HCT116 (cell line): Measurements from ENCODE around the gene CDH26. TPM values are rescaled to one million over a fixed set of nuclear protein-coding genes. Genes with fewer than 3 reads are reported as not detected.

Source experiments
- ATAC-seq: fragments of 200-7000 bp; cut with Tn5 transposase; 2 replicates; pipeline ENCODE4 v1.9.1; 2020; ENCODE audit warnings: mild to moderate bottlenecking, moderate library complexity
- BruUV-seq: library from RNA; stranded (reverse); fragments of 400-500 nt; replicated peaks from 2 replicates; lab custom pipeline; 2021; lab: Mats Ljungman, UMichigan
- CTCF ChIA-PET: fragments of 300-600 bp; sonication (Branson Sonifier 250); formaldehyde crosslinking; loops from one replicate; lab custom pipeline; 2021; ENCODE audit warnings: antibody characterized with exemption; lab: Charles Lee
- POLR2A ChIA-PET: fragments of 300-600, 350-600 bp; sonication (Branson Sonifier 250); formaldehyde crosslinking; loops from one replicate; lab custom pipeline; 2021; ENCODE audit warnings: antibody characterized with exemption; lab: Charles Lee
- RAD21 ChIA-PET, 2 experiments: fragments of 300-600 bp; sonication (Branson Sonifier 250); formaldehyde crosslinking; loops; one replicate each; lab custom pipeline; 2023; ENCODE audit warnings: low total read pairs in 2 of 2; ENCODE audit not compliant: uncharacterized antibody in 2 of 2, unreplicated experiment in 2 of 2, low non-redundant PET in 1 of 2; lab: Charles Lee
- DNase-seq: peaks from one replicate; pipeline ENCODE4 v3.0.0-alpha.2; 2010; ENCODE audit warnings: low read depth, low spot score
- H2AFZ ChIP-seq: fragments of 200-600 bp; shearing (Covaris generic), sonication (generic); 2 replicates; pipeline ENCODE4 v1.6.1; 2017; ENCODE audit warnings: low read depth, mixed run types, mixed read lengths, antibody characterized with exemption, low read length; ENCODE audit not compliant: poor library complexity, severe bottlenecking
- H3K27ac ChIP-seq: 2 replicates; pipeline ENCODE4 v1.5.1; 2012; ENCODE audit warnings: low read depth, low read length
- H3K27me3 ChIP-seq: fragments of 200-600 bp; sonication (generic); 2 replicates; pipeline ENCODE4 v1.6.1; 2016; ENCODE audit warnings: mixed run types, low read length, mixed read lengths; ENCODE audit not compliant: insufficient read depth
- H3K36me3 ChIP-seq, 2 experiments: fragments of 200-500 bp in 1 of 2; fragments of 200-600 bp in 1 of 2; sonication (Bioruptor generic) in 1 of 2; sonication (generic) in 1 of 2; 2 replicates each; pipeline versions ENCODE4 v1.5.1 to v1.6.1; 2014 to 2016; ENCODE audit warnings: low read length in 2 of 2, inconsistent platforms in 1 of 2, mixed read lengths in 1 of 2, mixed run types in 1 of 2; ENCODE audit not compliant: insufficient read depth in 2 of 2, control insufficient read depth in 1 of 2
- H3K4me1 ChIP-seq, 2 experiments: fragments of 200-600 bp in 1 of 2; sonication (generic) in 1 of 2; 2 replicates each; pipeline versions ENCODE4 v1.5.1 to v1.6.1; 2012 to 2017; ENCODE audit warnings: low read length in 2 of 2, inconsistent platforms in 1 of 2, mild to moderate bottlenecking in 1 of 2, mixed read lengths in 1 of 2, mixed run types in 1 of 2, moderate library complexity in 1 of 2; ENCODE audit not compliant: insufficient read depth in 2 of 2, control insufficient read depth in 1 of 2
- H3K4me2 ChIP-seq: fragments of 200-600 bp; sonication (generic); 2 replicates; pipeline ENCODE4 v1.6.1; 2017; ENCODE audit warnings: mixed run types, low read length, mixed read lengths
- H3K4me3 ChIP-seq, 2 experiments: fragments of 200-600 bp in 1 of 2; sonication (generic) in 1 of 2; replicated peaks in 1 of 2; 2 replicates each; pipeline ENCODE4 v1.5.1; 2011 to 2016; ENCODE audit warnings: low read length in 2 of 2, control low read depth in 1 of 2, low read depth in 1 of 2, mild to moderate bottlenecking in 1 of 2, mixed read lengths in 1 of 2, mixed run types in 1 of 2
- H3K79me2 ChIP-seq: fragments of 200-600 bp; sonication (generic); 2 replicates; pipeline ENCODE4 v1.6.1; 2017; ENCODE audit warnings: mild to moderate bottlenecking, mixed run types, low read length, moderate library complexity, mixed read lengths; ENCODE audit not compliant: insufficient read depth
- H3K9ac ChIP-seq: fragments of 200-600 bp; sonication (generic); 2 replicates; pipeline ENCODE4 v1.6.1; 2016; ENCODE audit warnings: low read length, mixed read lengths
- H3K9me2 ChIP-seq: fragments of 200-600 bp; sonication (generic), shearing (Covaris generic); 2 replicates; pipeline ENCODE4 v1.6.1; 2017; ENCODE audit warnings: mixed run types, mild to moderate bottlenecking, moderate library complexity; ENCODE audit not compliant: insufficient read depth
- H3K9me3 ChIP-seq, 2 experiments: fragments of 200-500 bp in 1 of 2; fragments of 200-600 bp in 1 of 2; sonication (Bioruptor generic) in 1 of 2; sonication (generic) in 1 of 2; 2 replicates each; pipeline ENCODE4 v1.6.1; 2014 to 2017; ENCODE audit warnings: low read length in 2 of 2, mixed read lengths in 2 of 2, inconsistent platforms in 1 of 2, low read depth in 1 of 2, mild to moderate bottlenecking in 1 of 2, mixed run types in 1 of 2, moderate library complexity in 1 of 2; ENCODE audit not compliant: control insufficient read depth in 1 of 2, insufficient read depth in 1 of 2
- H4K20me1 ChIP-seq: fragments of 200-600 bp; sonication (generic), shearing (Covaris generic); 2 replicates; pipeline ENCODE4 v1.6.1; 2017; ENCODE audit warnings: mixed run types, mild to moderate bottlenecking, moderate library complexity; ENCODE audit not compliant: insufficient read depth
- ATF3 ChIP-seq: IDR thresholded peaks from 2 replicates; pipeline ENCODE4 v1.6.1; 2012
- CBX3 ChIP-seq: IDR thresholded peaks from 2 replicates; pipeline ENCODE4 v1.6.1; 2012; ENCODE audit warnings: low read depth
- EGR1 ChIP-seq: IDR thresholded peaks from 2 replicates; pipeline ENCODE4 v1.6.1; 2012; ENCODE audit warnings: low read depth
- EZH2 ChIP-seq: fragments of 200-600 bp; sonication (generic); IDR thresholded peaks from 2 replicates; pipeline ENCODE4 v1.6.1; 2017; ENCODE audit warnings: antibody characterized with exemption, mixed run types
- EZH2phosphoT487 ChIP-seq: fragments of 200-600 bp; IDR thresholded peaks from 2 replicates; pipeline ENCODE4 v1.6.1; 2018; ENCODE audit warnings: antibody characterized with exemption, borderline replicate concordance
- FOSL1 ChIP-seq: IDR thresholded peaks from 2 replicates; pipeline ENCODE4 v1.6.1; 2012; ENCODE audit warnings: low read depth
- JUND ChIP-seq: IDR thresholded peaks from 2 replicates; pipeline ENCODE4 v1.6.1; 2012
- REST ChIP-seq: IDR thresholded peaks from 2 replicates; pipeline ENCODE4 v1.6.1; 2012; ENCODE audit warnings: low read depth
- SP1 ChIP-seq: IDR thresholded peaks from 2 replicates; pipeline ENCODE4 v1.6.1; 2012; ENCODE audit warnings: low read depth
- SRF ChIP-seq: IDR thresholded peaks from 2 replicates; pipeline ENCODE4 v1.6.1; 2012; ENCODE audit warnings: low read depth
- TCF7L2 ChIP-seq: IDR thresholded peaks from 2 replicates; pipeline ENCODE4 v1.7.0; 2011; ENCODE audit warnings: borderline replicate concordance, inconsistent platforms; ENCODE audit not compliant: insufficient read depth, insufficient read length; ENCODE audit errors: extremely low read depth
- YY1 ChIP-seq: IDR thresholded peaks from 2 replicates; pipeline ENCODE4 v1.6.1; 2011; ENCODE audit warnings: low read length, low read depth, moderate library complexity, mild to moderate bottlenecking; ENCODE audit not compliant: insufficient replicate concordance; ENCODE audit errors: extremely low read depth
- ZFX ChIP-seq: fragments of 450-650 bp; IDR thresholded peaks from 2 replicates; pipeline ENCODE4 v1.6.1; 2017
- intact Hi-C: fragments of 100-400 bp; cut with micrococcal nuclease; formaldehyde crosslinking; loops from 2 replicates; pipeline ENCODE4 v1.10.0; 2022
- total RNA-seq: library from RNA; stranded (reverse); gene quantifications from one replicate; pipeline ENCODE4 v1.2.1, GENCODE V29; 2021; ENCODE audit not compliant: unreplicated experiment
- TF ChIP-seq, protein P1 (sequence below), 3 experiments: fragments of 200-600 bp in 1 of 3; sonication (generic) in 1 of 3; IDR thresholded peaks in 2 of 3; conservative IDR thresholded peaks in 1 of 3; 2 replicates each; pipeline ENCODE4 v1.5.1; 2012 to 2017; ENCODE audit warnings: low read depth in 2 of 3, low read length in 2 of 3, antibody characterized with exemption in 1 of 3, borderline replicate concordance in 1 of 3, control low read depth in 1 of 3, mild to moderate bottlenecking in 1 of 3, mixed read lengths in 1 of 3, mixed run types in 1 of 3, moderate library complexity in 1 of 3; ENCODE audit not compliant: insufficient read depth in 1 of 3
- TF ChIP-seq, protein P2 (sequence below): IDR thresholded peaks from 2 replicates; pipeline ENCODE4 v1.6.1; 2011; ENCODE audit warnings: mild to moderate bottlenecking, low read length, moderate library complexity; ENCODE audit not compliant: insufficient replicate concordance; ENCODE audit errors: extremely low read depth
- TF ChIP-seq, protein P3 (sequence below): IDR thresholded peaks from 2 replicates; pipeline ENCODE4 v1.6.1; 2012

The CDH26 gene
- total RNA-seq, 1 experiment from 2014 or later = 0.34 TPM

DNA sequence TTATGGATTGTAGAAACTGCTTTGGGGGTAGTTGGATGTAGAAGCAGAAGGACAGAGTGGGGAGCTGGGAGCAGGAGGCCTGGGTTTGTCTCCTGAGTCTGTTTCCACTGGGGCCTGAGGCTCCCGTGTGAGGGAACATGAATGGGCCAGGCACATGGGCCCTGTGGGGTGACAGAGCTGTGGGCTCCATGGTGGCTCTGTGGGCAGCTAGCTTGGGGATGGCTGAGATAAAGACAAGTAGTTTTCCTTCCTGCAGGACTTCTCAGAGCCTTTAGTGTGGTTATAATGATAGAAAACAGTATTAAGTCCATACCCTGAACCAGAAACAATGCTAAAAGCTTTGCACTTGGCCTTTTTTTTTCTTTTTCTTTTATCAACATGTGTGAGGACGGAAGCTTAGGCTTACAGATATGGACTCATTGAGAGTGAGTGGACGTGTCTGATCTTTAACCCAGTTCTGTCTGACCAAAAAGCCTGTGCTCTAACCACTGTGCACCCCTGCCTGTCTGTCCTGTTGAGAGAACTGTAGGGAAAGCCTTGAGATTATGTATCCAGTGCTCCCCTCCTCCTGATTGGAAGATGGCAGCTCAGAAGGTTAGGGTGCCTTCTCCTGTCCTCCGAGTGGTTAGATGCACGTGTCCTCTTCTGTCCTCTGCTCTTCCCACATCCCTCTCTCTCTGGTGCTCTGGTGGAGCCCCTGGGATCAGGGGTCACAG is 98.3 kb downstream of the CDH26 start:
- Histone ChIP-seq H3K9me2 (no peaks in the 10 kb centered on the region), H3K9ac (no peak overlapping the region), H3K9me3 (no peaks in the 10 kb centered on the region), H4K20me1 (no peaks in the 10 kb centered on the region), H3K4me1 (no peaks in the 10 kb centered on the region), H3K36me3 (no peaks in the 10 kb centered on the region), H3K27ac (no peak overlapping the region), H3K27me3 (peaks cover 24% of the 10 kb centered on the region), H2AFZ (no peak overlapping the region), H3K4me2 (no peak overlapping the region), H3K79me2 (no peaks in the 10 kb centered on the region), H3K4me3 (no peak overlapping the region)
- ATAC-seq (no peak), DNase-seq (no peak)
- intact Hi-C loops = loop anchor here (5.0 kb wide), 1 partner anchor 1841 kb away; no protein-coding TSS in a partner anchor
- TF ChIP-seq, protein P1, sequence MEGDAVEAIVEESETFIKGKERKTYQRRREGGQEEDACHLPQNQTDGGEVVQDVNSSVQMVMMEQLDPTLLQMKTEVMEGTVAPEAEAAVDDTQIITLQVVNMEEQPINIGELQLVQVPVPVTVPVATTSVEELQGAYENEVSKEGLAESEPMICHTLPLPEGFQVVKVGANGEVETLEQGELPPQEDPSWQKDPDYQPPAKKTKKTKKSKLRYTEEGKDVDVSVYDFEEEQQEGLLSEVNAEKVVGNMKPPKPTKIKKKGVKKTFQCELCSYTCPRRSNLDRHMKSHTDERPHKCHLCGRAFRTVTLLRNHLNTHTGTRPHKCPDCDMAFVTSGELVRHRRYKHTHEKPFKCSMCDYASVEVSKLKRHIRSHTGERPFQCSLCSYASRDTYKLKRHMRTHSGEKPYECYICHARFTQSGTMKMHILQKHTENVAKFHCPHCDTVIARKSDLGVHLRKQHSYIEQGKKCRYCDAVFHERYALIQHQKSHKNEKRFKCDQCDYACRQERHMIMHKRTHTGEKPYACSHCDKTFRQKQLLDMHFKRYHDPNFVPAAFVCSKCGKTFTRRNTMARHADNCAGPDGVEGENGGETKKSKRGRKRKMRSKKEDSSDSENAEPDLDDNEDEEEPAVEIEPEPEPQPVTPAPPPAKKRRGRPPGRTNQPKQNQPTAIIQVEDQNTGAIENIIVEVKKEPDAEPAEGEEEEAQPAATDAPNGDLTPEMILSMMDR (IDR thresholded peaks at IDR 0.05 in 2 of 3, conservative IDR thresholded peaks at IDR 0.05 in 1 of 3; ENCODE audit: borderline replicate concordance in 1 of 3, insufficient read depth in 1 of 3, low read depth in 2 of 3, low read length in 2 of 3) = no peak
- TF ChIP-seq SP1 = no peak
- no peak for TF ChIP-seq SRF
- TF ChIP-seq JUND = no peak
- TF ChIP-seq EGR1 = no peak
- TF ChIP-seq TCF7L2 = no peak
- TF ChIP-seq, protein P2, sequence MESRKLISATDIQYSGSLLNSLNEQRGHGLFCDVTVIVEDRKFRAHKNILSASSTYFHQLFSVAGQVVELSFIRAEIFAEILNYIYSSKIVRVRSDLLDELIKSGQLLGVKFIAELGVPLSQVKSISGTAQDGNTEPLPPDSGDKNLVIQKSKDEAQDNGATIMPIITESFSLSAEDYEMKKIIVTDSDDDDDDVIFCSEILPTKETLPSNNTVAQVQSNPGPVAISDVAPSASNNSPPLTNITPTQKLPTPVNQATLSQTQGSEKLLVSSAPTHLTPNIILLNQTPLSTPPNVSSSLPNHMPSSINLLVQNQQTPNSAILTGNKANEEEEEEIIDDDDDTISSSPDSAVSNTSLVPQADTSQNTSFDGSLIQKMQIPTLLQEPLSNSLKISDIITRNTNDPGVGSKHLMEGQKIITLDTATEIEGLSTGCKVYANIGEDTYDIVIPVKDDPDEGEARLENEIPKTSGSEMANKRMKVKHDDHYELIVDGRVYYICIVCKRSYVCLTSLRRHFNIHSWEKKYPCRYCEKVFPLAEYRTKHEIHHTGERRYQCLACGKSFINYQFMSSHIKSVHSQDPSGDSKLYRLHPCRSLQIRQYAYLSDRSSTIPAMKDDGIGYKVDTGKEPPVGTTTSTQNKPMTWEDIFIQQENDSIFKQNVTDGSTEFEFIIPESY = no peak
- TF ChIP-seq EZH2 = no peak
- TF ChIP-seq, protein P3, sequence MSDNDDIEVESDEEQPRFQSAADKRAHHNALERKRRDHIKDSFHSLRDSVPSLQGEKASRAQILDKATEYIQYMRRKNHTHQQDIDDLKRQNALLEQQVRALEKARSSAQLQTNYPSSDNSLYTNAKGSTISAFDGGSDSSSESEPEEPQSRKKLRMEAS = no peak
- no peak for TF ChIP-seq REST
- no peak for TF ChIP-seq EZH2phosphoT487
- TF ChIP-seq ZFX = no peak
- no peak for TF ChIP-seq YY1
- TF ChIP-seq ATF3 = no peak
- no peak for TF ChIP-seq FOSL1
- TF ChIP-seq CBX3 = no peak
- ChIA-PET CTCF (interaction anchor here (1.0 to 1.9 kb wide), 7 partner anchors 13 to 1840 kb away, joined by 3 to 18 read pairs (median 5); no protein-coding TSS in a partner anchor), RAD21 (interaction anchor here in 1 of 2 experiments (0.9 kb wide), 1 partner anchor 1840 kb away, joined by 3 read pairs; no protein-coding TSS in a partner anchor), POLR2A (no interaction called here)
- no TSS peak for BruUV-seq
